Mucosa of descending colon (tissue), 3 donors: ENCODE data around the gene LDLRAD4. TPM values are rescaled to one million over a fixed set of nuclear protein-coding genes. Genes with fewer than 3 reads are reported as not detected.
A peak's percentile ranks its signal among the peaks of the same experiment; 100 is the strongest.

ENCODE experiments used
- ATAC-seq: fragments of 200-7000 bp; cut with Tn5 transposase; one replicate; pipeline ENCODE4 v1.9.1; 2020; ENCODE audit warnings: mild to moderate bottlenecking, moderate library complexity
- DNase-seq, 3 donors: peaks; one replicate each; pipeline ENCODE4 v3.0.0-alpha.2; 2020
- H3K36me3 ChIP-seq: fragments of 200-600 bp; one replicate; pipeline ENCODE4 v1.8.0; 2021; ENCODE audit warnings: low read depth, mild to moderate bottlenecking
- H3K4me1 ChIP-seq: fragments of 200-600 bp; one replicate; pipeline ENCODE4 v1.8.0; 2021; ENCODE audit warnings: low read depth, mild to moderate bottlenecking
- H3K4me3 ChIP-seq: fragments of 200-600 bp; one replicate; pipeline ENCODE4 v1.8.0; 2021; ENCODE audit warnings: mild to moderate bottlenecking
- H3K9me3 ChIP-seq: fragments of 200-600 bp; one replicate; pipeline ENCODE4 v1.8.0; 2021; ENCODE audit warnings: mild to moderate bottlenecking
- CTCF ChIP-seq: fragments of 200-600 bp; IDR thresholded peaks from one replicate; pipeline ENCODE4 v1.8.0; 2022; ENCODE audit warnings: antibody characterized with exemption, mild to moderate bottlenecking
- intact Hi-C, 2 donors: fragments of 100-400 bp; cut with DNase I in 1 of 2; cut with micrococcal nuclease in 1 of 2; formaldehyde crosslinking; loops; one replicate each; pipeline versions ENCODE4 v1.11.0 to v1.11.1; 2022; cut with DNase I, micrococcal nuclease
- total RNA-seq, 3 donors: library from RNA; stranded (reverse); fragmentation: NEBNext Ultra II Directional in 2 of 3; extraction: Animal tissue kit (Norgen Biotek cat#: 25700) in 2 of 3; gene quantifications; one replicate each; pipeline versions ENCODE4 v1.2.1 to v1.2.4, GENCODE V29; 2021 to 2023
- donor health status: DM: no; HTN: no; CAD: no; lungs with moderate emphysema.
- donor health status: DM: no; HTN: no; CAD: no.
- donor health status: DM: no; HTN: yes; CAD: no.

Gene LDLRAD4
- total RNA-seq, 3 donors from 2014 or later: 36.8 to 41.0 (median 37.4) TPM

- Histone ChIP-seq H3K36me3 (no peaks in the 10 kb centered on the region), H3K9me3 (no peaks in the 10 kb centered on the region), H3K4me1 (peaks cover 10% of the 10 kb centered on the region), H3K4me3 (no peak overlapping the region)
- ATAC-seq: no peak
- no peak for DNase-seq
- no peak for TF ChIP-seq CTCF
- intact Hi-C loops: loop anchor here in 1 of 2 donors (10.0 kb wide), 1 partner anchor 53 kb away; no protein-coding TSS in a partner anchor
Observed at GRCh38 chr18:13378150-13378549, 159.6 kb downstream of the LDLRAD4 start.

GRCh38 chr18:13379062-13379865 is 160.7 kb downstream of the LDLRAD4 start:
- H3K4me1 ChIP-seq: peaks cover 10% of the 10 kb centered on the region
- ATAC-seq: peak; percentile 44
- no peak overlapping the region for H3K4me3 ChIP-seq
- no peak for TF ChIP-seq CTCF
- intact Hi-C loops: loop anchor here in 1 of 2 donors (10.0 kb wide), 1 partner anchor 54 kb away; no protein-coding TSS in a partner anchor
- no peaks in the 10 kb centered on the region for H3K36me3 ChIP-seq
- no peak for DNase-seq
- no peaks in the 10 kb centered on the region for H3K9me3 ChIP-seq

- Histone ChIP-seq H3K9me3 (no peaks in the 10 kb centered on the region), H3K36me3 (no peaks in the 10 kb centered on the region), H3K4me1 (peaks cover 10% of the 10 kb centered on the region), H3K4me3 (no peak overlapping the region)
- no peak for TF ChIP-seq CTCF
- DNase-seq (peak in 1 of 3 donors; percentile 51), ATAC-seq (peak; percentile 12)
- intact Hi-C loops: loop anchor here in 1 of 2 donors (10.0 kb wide), 1 partner anchor 55 kb away; no protein-coding TSS in a partner anchor
Observed at GRCh38 chr18:13379930-13380690, 161.6 kb downstream of the LDLRAD4 start.

- intact Hi-C loops: no loop called here
- no peak for TF ChIP-seq CTCF
Observed at GRCh38 chr18:13380691-13381070, 162.1 kb downstream of the LDLRAD4 start.

GRCh38 chr18:13381331-13381730 is 162.8 kb downstream of the LDLRAD4 start:
- no peak for TF ChIP-seq CTCF
- DNase-seq (no peak), ATAC-seq (no peak)
- Histone ChIP-seq H3K9me3 (no peaks in the 10 kb centered on the region), H3K36me3 (no peaks in the 10 kb centered on the region), H3K4me1 (peaks cover 10% of the 10 kb centered on the region), H3K4me3 (no peak overlapping the region)
- intact Hi-C loops: no loop called here

More at GRCh38 chr18:13380691-13381070, 162.1 kb downstream of the LDLRAD4 start:
- Histone ChIP-seq H3K9me3 (no peaks in the 10 kb centered on the region), H3K4me1 (peaks cover 10% of the 10 kb centered on the region), H3K4me3 (no peak overlapping the region), H3K36me3 (no peaks in the 10 kb centered on the region)
- ATAC-seq (no peak), DNase-seq (no peak)
